HCT116 (cell line): ENCODE results near the gene PHF21A.
"Not testable (repeated sequence)": the region's sequence is repeated elsewhere in the genome, so short reads cannot be mapped to it uniquely, and the experiment has no call there.

Experiments used
- ATF3 ChIP-seq: IDR thresholded peaks from 2 replicates; pipeline ENCODE4 v1.6.1; 2012
- CTCF ChIP-seq, 3 experiments: fragments of 200-600 bp in 1 of 3; sonication (generic) in 1 of 3; IDR thresholded peaks in 2 of 3; conservative IDR thresholded peaks in 1 of 3; 2 replicates each; pipeline ENCODE4 v1.5.1; 2012 to 2017; ENCODE audit warnings: low read depth in 2 of 3, low read length in 2 of 3, antibody characterized with exemption in 1 of 3, borderline replicate concordance in 1 of 3, control low read depth in 1 of 3, mild to moderate bottlenecking in 1 of 3, mixed read lengths in 1 of 3, mixed run types in 1 of 3, moderate library complexity in 1 of 3; ENCODE audit not compliant: insufficient read depth in 1 of 3
- EGR1 ChIP-seq: IDR thresholded peaks from 2 replicates; pipeline ENCODE4 v1.6.1; 2012; ENCODE audit warnings: low read depth
- EZH2 ChIP-seq: fragments of 200-600 bp; sonication (generic); IDR thresholded peaks from 2 replicates; pipeline ENCODE4 v1.6.1; 2017; ENCODE audit warnings: antibody characterized with exemption, mixed run types
- EZH2phosphoT487 ChIP-seq: fragments of 200-600 bp; IDR thresholded peaks from 2 replicates; pipeline ENCODE4 v1.6.1; 2018; ENCODE audit warnings: antibody characterized with exemption, borderline replicate concordance
- JUND ChIP-seq: IDR thresholded peaks from 2 replicates; pipeline ENCODE4 v1.6.1; 2012
- MAX ChIP-seq: IDR thresholded peaks from 2 replicates; pipeline ENCODE4 v1.6.1; 2012
- POLR2AphosphoS5 ChIP-seq: IDR thresholded peaks from 2 replicates; pipeline ENCODE4 v1.6.1; 2011; ENCODE audit warnings: mild to moderate bottlenecking, low read depth, low read length, moderate library complexity
- RAD21 ChIP-seq: IDR thresholded peaks from 2 replicates; pipeline ENCODE4 v1.6.1; 2012; ENCODE audit warnings: low read depth, mild to moderate bottlenecking
- SP1 ChIP-seq: IDR thresholded peaks from 2 replicates; pipeline ENCODE4 v1.6.1; 2012; ENCODE audit warnings: low read depth
- SRF ChIP-seq: IDR thresholded peaks from 2 replicates; pipeline ENCODE4 v1.6.1; 2012; ENCODE audit warnings: low read depth
- TCF7L2 ChIP-seq: IDR thresholded peaks from 2 replicates; pipeline ENCODE4 v1.7.0; 2011; ENCODE audit warnings: borderline replicate concordance, inconsistent platforms; ENCODE audit not compliant: insufficient read depth, insufficient read length; ENCODE audit errors: extremely low read depth
- YY1 ChIP-seq: IDR thresholded peaks from 2 replicates; pipeline ENCODE4 v1.6.1; 2011; ENCODE audit warnings: low read length, low read depth, moderate library complexity, mild to moderate bottlenecking; ENCODE audit not compliant: insufficient replicate concordance; ENCODE audit errors: extremely low read depth
- ZNF274 ChIP-seq: fragments of 200-500 bp; sonication (Bioruptor generic); IDR thresholded peaks from 2 replicates; pipeline ENCODE4 v1.6.1; 2014; ENCODE audit warnings: mild to moderate bottlenecking, low read depth, low read length, inconsistent platforms

- TF ChIP-seq CTCF (IDR thresholded peaks at IDR 0.05 in 2 of 3, conservative IDR thresholded peaks at IDR 0.05 in 1 of 3; ENCODE audit: borderline replicate concordance in 1 of 3, insufficient read depth in 1 of 3, low read depth in 2 of 3, low read length in 2 of 3); TCF7L2; YY1; EZH2; SRF; JUND; EZH2phosphoT487; ATF3; MAX; ZNF274; POLR2AphosphoS5; RAD21; EGR1; SP1: not testable (repeated sequence)
These were observed 107.1 kb downstream of the PHF21A start for GRCh38 chr11:46014168-46014567.
